Kasumi-1 (cell line): Measurements from ENCODE around the gene FCRL1.

Source experiments
- DNase-seq, 2 experiments: peaks; one replicate each; lab custom pipeline; 2025; lab: John Stamatoyannopoulos, UW

Gene FCRL1

DNA sequence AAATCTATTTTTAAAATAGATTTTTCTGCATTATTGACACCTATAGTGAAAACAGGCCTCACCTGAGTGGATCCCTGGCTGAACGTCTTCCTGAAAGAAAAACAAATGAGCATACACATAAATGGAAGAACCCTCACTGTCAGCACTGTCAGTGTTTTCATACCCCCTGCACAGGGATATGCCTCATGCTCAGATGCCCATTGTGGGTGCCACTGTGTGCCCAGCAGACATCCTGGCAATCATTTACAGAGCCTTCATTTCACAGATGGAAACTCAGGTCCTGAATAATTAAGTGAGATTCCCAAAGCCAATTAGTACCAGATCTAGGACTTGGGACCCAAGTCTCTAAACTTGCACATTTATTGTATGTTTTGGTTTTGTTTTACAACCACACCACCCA lies 19.9 kb downstream of the FCRL1 start:
- no peak for DNase-seq

DNA sequence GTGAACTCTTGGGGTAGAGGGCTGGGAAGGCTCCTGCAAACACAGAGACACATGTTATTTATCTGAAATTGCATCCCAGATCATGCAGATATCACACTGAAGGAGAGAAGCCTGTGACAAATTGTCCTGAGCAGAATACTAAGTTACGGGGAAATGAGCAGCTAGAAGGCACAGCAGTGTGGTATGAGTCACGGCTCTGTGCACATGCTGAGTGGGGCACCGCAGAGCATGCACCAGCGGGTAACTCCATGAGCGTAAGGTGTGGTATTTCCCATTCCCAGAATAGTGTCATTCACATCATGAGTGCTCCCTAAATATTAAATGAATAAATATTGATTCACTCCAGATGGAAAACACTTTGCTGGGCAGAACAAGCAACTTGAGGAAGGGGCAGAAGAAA lies 21.7 kb downstream of the FCRL1 start:
- no peak for DNase-seq

DNA sequence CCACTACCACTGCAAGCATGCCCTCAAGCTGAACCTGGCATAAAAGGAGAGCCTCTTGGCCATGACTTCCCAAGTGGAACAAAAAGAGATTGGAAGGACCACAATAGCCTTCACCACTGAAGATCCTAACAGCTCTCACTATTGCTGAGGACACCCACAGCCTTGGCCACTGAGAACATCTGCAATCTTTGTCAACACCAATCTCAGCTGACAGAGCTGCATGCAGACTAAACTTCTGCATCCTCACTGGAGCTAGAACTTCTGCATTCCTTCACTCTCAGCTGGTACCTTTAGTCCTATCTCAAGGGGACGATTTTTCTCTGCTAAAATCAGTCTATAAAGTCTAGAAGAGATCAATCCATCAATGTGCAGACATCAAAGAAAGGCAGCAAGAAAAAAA lies 34.7 kb downstream of the FCRL1 start:
- no peak for DNase-seq

DNA sequence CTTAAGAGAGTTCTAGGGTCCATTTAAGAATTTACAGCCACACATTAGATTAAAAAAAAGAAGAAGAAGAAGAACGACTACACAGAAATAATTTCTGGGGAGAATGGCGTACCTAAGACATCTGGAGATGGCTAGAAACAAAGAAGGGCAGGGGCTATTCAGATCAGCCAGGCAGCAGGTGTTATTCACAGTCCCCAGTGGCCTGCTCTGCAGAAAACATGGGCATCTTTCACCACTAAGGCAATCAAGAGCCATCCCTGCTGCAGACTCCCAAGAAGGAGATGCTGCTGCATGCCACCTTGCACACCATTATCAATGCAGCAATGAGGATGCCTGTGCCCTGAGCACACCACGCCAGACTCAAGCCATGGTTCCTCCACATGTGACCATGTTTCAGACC lies 35.1 kb downstream of the FCRL1 start:
- DNase-seq, result no peak

DNA sequence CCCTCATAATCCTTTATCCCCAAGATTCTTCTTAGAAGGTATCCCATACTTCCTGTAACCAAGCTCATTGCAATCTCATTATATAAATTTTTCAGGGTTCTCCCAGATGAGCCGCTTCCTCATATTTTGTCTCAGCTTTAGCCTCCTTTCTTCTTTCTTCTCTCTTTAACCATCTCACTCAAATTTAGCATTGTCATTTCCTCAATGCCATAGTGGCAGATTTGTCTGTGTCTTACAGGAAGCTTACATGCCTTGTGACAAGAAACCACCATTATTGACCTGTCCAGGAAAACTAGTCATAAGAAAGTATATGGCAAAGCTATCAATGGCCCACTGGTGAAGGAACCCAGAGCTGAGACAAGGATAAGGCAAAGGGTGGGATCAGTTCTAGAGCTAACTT lies 37.0 kb downstream of the FCRL1 start:
- DNase-seq, result no peak

DNA sequence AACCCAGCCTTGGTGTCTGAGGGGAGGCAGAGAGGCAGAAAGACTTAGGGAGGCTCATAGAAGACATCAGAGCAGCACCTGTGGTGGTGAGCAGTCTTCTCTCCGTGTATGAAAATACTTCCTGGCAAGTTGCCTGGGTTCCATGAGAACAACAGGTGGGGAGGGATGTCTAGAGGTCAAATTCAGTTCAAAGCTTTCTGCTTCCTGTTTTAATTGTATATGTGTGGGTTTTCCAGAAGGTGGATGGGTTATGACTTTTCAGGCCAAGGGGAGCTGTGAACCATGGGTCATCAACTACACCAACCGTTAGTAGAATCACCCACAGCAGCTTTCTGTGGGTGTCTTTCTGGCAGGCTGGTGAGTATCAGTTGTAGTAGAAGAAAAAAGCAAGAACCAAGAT lies 38.9 kb downstream of the FCRL1 start:
- DNase-seq, result no peak

DNA sequence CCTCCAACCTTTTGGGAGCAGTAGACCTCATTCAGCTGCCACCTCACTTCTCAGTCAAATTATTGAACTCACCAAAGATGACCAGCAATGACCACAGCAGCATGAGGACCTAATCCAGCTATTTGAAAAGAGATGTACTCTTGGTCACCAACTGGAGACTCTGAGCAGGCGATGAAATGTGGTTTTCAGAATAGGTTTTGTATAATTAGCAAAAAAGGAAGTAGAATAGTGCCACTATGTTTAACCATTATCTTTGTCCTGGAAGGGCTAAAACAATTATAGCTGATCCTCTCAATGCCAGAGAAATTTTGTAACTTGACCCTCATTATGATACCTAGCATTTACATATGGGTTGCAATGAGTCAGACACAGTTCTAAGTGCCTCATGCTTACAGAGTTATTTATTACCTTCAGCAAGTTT lies 42.9 kb downstream of the FCRL1 start, which contains the start of gene FCRL2:
Gene FCRL2, minus strand, starts transcription at position 162 of the 421 bp plus-strand sequence. Its CDS starts 59 bp downstream, at position 103.
- no peak for DNase-seq

DNA sequence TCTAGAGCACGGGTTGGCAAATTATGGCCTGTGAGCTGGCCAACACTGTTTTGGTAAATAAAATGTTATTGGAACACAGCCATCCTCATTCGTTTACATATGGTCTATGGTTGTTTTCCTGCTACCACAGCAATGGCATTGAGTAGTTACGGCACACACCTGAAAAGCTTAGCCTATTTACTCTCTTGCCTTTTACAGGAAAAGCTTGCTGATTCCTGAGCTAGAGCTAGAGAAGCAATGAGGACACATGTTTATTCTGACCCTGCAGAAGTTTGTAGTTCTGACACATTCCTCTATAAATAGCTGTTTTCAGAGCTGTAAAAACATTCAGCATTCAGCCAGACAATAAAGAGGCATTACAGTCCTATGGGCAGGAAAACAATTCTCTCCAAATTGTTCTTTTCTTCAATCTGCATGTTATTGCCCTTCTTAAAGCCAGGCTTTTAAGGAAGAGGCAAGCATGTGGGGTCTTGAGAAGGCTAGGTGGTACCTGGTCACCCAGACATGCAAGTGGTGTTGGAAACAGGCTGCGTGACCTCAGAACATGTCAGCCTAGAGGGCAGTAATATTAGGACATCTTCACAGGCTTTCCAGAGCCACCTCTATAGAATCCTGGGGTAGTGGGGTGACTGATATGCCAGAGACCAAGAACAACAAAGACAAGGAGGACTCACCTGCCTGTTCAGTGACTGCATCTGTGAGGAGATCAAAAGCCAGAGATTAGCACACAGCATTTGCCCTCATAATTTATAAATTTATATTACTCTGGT lies 44.6 kb downstream of the FCRL1 start:
- no peak for DNase-seq

DNA sequence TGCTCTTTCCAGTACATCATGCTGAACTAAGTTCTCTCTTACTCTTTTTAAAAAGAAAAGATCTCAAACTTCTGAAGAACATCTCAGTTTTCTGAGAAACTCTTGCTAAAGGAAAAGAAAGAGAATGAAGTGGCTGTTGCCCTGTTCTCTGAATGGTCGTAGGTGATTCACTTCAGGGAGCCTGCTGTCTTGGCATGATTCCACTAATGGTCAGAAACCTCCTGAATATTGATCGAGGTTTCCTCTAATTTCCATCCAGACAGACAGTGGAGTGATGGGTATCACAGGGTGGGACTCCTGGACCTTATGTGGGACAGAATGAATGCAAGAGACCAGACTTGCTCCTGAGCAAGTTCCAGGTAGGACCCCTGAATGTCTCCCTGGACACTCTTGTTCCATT lies 45.5 kb downstream of the FCRL1 start:
- no peak for DNase-seq

DNA sequence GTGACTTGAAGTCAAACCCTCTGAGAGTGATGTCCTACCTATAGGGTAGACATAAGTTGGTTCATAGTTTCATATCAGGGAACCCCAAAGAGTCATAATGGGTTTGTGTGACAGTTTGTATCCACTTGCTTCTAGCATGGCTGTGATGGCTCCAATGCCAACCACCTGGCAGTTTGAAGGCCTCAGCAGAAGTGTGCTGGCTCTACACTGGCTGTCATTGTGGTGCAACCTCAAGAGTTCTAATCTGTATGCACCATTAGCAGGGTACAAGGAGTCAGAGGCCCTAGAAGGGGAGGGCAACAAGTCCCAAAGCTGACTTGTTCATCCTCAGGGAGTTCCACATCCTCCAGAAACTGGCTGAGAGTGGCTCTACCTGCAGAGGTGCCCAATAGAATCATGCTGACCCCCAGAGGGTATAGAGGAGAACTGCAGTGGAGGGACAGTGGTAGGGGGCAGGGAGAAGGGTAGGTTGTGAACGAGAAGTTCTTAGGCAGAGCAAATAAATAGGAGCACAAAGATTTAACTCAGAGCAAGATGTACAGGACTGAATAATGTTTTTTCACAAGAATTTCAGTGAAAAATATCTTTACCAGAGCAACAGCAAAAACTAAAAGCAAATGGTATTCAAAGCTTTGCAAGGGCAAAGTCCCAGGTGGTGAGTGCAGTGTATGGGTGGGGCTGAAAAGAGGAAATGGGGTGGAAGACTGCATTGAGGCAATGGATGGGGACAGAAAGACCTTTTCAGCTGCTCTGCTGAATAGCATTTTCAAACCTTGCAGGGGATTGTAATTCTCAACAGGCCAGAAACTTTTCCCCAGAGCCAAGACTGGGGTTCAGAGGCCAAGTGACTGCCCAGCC lies 46.2 kb downstream of the FCRL1 start:
- no peak for DNase-seq

DNA sequence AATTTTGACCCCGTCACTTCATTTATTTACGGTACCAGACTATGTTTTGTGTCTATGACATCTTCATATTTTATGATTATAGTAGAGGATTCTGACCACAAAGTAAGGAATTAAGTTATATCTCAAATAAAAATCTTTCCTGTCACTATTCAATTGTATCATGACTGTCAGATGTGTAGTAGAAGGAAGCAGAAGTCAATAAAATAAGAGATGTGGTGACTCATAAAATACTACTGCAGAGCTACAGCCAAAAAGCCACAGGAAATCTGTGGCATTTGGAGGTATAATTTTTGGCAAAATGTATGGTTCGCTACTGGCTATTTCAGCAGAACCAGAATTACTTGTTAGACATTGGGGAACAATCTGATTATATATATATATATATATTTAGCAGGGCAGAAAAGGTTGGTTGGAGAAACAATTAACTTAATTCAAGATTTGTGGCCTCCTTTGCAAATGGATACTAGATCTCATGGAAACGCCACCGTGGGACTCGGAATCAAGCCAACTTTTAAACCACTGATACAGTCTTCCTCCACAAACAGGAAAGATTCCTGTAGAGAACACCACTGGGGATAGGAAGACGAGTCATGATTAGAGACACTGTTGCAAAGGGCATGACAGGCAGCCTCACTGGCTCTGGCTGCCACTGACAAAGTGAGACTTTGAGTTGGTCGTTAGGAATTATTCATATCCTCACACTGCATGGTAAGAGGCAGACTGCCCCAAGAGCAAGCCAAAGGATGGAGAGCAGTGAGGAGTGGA lies 48.1 kb downstream of the FCRL1 start:
- peak in 1 of 2 experiments; percentile 1 for DNase-seq

DNA sequence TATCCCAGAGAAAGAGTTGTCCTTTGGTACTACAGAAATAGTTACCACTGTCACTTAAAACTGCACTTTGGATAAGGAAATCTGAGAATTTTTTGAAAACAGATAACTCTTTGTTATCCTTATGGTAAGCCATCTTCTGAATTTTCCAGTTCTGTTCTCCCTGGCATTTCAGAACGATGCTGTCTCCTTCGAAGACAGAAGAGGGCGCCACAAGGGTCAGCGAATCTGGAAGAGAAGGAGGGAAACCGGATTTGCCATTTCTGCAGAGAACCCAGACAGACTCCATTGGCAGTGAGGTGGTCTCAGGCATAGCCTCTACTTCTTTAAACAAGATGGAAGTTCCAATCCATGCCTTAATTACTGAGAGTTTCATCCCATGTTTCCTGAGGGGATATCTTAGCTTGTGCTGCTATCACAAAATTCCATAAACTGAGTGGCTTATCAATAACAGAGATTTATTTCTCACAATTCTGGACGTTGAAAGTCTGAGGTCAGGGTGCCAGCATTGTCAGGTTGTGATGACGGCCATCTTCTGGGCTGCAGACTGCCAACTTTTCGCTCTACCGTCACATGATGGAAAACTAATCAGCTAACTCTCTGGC lies 49.4 kb downstream of the FCRL1 start:
- DNase-seq, result no peak

DNA sequence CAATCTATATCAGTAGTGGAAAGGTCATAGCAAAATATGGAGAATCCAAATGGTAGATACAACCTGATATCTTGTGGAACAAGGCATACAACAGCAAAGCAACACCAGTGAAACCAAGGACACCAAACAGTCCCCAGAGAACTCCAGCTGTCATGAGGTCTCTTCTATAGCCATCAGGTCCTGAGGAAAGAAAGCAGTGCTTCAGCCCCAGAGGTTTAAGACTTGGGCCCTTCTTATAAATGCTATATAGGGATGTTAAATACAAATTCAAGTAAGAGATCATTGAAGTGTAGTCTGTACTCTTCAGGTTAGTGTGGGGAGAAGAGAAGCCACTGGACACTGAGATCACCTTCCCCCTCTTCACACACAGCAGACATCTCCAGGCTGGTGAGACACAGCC lies 53.1 kb downstream of the FCRL1 start:
- no peak for DNase-seq

DNA sequence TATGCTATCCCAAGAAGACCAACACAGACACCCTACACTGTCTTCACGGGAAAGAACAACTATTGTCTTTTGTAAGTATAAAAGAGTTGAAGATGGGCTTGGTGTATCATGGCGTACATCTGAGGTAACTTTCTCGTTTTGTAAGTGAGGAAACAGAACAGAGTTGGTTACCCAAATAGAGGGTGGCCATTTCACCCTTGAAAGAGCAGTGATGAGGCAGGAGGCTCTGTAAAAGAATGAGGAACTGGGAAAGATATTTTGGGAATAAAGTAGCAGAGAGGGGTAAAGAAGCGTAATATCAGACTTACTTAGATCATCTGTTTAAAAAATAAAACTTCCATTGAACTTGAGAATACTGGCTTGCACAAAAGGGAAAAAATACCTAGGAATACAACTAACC lies 61.9 kb downstream of the FCRL1 start:
- DNase-seq, result no peak

DNA sequence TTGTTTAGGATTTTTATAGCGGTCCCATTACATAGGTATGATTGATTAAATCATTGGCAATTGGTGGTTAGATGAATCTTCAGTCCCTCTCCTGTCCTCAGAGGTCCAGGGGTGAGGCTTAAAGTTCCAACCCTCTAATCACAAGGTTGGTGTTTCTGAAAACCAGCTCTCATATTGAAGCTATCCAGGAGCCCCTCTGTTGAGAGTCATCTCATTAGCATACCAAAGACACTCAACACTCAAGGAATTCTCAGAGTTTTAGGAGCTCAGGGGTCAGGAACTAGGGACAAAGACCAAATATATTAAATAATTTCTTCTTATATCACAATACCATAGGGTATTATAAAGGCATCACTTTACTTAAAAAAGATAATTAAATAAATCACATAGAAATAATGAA lies 66.3 kb downstream of the FCRL1 start:
- no peak for DNase-seq

DNA sequence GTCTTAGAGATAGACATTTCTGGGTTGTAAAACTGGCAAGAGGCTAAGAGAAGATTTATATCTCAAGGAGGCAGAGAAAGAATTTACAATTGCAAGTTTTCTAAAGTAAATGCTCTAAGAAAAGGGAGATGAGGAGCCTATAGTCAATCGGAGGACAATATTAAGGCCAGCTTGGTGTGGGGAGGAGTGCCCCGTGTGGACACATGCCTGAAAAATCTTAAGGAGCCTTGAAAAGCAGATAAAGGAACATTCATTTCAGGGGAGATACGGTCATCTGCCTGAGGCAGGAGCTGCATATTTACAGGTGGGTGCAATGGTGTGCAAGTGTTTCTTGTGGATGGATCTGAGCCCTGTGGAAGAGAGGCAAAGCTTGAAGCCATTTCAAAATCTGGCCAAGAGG lies 68.6 kb downstream of the FCRL1 start:
- no peak for DNase-seq

DNA sequence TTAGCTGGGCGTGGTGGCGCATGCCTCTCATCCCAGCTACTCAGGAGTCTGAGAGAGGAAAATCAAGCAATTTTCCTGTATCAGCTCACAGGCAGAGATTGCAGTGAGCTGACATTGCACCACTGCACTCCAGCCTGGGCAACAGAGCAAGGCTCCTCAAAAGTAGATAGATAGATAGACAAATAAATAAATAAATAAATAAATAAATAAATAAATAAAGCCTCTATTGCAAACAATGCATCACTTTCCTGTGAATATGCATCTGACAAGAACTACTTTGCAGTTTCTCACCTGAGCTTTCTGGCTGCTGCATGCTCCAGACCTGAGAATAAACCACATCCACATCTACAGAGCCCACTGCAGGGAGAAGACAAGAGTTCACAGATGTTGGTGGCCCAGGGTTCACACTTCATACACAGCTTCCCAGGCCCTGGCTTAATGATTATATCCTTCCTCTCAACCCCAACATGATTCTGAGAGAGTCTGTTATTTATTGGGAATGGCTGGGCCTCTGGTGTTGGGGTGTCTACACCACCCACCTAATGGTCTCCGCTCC lies 71.6 kb downstream of the FCRL1 start:
- DNase-seq, result no peak
